ENCODE results near the gene PLA2G10.
"Not testable (repeated sequence)": the region's sequence is repeated elsewhere in the genome, so short reads cannot be mapped to it uniquely, and the experiment has no call there.

Gene PLA2G10

GRCh38 chr16:14694129-14694528 is at the start of gene PLA2G10:
TSS of gene PLA2G10 (minus strand) at chr16:14694308. CDS start at chr16:14694229, 79 bp downstream.
- not testable (repeated sequence) for DNase-seq

DNA sequence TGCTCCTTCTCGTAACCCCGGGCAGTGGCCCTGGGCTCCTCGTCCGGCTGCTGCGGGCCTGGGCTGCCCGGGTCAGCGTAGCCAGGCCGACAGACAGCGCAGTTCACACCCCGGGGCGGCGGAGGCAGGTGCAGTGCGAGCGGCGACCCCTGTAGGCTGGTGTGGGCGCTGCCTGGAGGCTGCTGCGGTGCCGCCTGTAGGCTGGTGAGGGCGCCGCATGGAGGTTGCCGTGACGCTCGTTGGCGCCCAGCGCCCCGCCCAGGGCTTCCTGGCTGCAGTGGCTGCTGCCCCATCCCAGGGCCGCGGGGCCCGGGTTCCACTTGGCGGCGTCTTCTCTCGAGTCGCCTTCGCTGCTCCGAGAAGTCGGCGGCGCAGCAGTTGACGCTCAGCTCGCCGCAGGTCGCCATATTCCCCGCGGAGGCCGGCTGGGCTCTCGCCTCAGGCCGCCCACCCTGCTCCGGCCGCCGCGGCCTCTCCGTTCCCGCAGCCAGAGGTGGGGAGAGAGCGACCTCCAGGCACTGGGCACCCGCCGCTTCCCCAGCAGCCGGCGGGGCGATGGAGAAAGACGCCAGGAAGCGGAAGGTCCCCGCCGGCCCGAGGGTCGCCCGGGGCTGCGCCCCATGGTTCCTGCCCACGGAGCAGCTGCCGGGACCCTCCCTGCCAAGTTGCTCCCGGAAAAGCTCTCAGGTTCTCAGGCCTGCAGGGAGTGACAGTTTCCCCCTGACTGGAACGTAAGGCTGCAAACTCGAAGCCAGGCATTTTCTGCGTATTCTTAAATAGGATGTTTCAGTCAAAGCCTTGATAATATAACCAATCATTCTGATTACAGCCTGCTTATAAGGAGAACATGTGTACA is 48.4 kb upstream of the PLA2G10 start, which contains the start of gene NPIPA2:
Gene NPIPA2, plus strand, starts transcription at position 261 of the 856 bp plus-strand sequence. CDS start 5,533 bp downstream, outside the sequence.
- DNase-seq, result not testable (repeated sequence)

- DNase-seq, result not testable (repeated sequence)
Measured at GRCh38 chr16:14741794-14742193, 47.7 kb upstream of the PLA2G10 start.

DNA sequence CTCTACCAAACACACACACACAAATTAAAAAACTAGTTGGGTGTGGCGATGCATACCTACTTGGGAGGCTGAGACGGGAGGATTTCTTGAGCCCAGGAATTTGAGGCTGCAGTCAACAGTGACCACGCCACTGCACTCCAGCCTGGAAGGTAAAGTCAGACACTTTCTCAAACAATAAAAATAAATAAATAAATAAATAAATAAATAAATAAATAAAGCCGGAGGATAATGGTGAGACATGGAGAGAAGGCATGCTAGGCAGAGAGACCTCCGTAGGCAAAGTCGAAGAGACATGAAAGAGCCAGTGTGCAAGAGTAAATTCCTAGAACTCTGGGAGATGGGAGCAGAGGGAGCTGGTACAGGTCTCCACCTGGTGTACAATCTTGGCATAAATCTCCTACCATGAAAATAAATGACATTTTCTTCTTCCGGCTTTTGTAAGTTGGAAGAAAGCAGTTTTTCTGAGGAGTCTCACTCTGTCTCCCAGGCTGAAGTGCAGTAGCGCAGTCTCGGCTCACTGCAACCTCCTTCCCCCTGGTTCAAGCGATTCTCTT is 46.8 kb upstream of the PLA2G10 start:
- DNase-seq, result not testable (repeated sequence)

DNA sequence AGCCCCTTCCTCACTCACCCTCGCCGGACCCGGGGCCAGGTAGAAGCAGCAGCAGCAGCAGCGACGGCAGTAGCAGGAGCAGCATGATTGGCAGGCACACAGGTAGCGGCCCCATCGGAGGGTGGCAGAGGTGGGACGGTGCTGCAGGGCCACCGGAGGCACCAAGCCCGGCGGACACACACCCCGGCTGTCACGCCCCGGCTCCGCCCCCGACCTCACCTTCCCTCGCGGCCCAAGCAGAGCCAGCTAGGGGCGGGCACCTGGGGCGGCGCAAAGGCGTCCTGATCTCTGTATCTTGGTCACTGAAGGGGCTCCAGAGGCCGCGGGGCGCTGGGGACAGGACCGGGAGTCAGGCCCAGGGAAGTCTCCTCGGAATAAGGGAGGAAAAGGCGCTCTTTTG is 39.1 kb upstream of the PLA2G10 start:
- not testable (repeated sequence) for DNase-seq

- not testable (repeated sequence) for DNase-seq
Measured at GRCh38 chr16:14703156-14704011, 9.3 kb upstream of the PLA2G10 start, which contains the start of gene NPIPA3. TSS of gene NPIPA3 (plus strand) at chr16:14703411. CDS start at chr16:14708944, 5,533 bp downstream.

DNA sequence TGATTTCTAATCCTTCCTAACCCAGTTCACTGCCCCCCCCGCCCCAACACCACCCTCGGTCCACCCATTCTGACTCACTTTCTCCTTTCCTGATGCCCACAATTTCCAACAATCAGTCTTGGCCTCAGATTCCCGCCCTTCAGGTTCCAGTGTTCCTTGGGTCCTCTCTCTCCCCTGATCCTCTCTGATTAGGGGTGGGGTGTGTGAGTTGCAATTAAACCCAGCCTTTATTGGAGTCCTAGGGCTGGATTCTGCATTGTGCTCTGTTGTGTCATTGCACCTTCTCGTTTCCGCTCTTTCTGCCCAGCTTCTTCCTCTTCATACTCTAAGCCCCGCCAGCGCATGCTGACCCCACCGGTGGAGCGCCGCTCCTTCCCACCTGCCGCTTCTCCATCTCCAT is 8.6 kb upstream of the PLA2G10 start:
- DNase-seq, result not testable (repeated sequence)

DNA sequence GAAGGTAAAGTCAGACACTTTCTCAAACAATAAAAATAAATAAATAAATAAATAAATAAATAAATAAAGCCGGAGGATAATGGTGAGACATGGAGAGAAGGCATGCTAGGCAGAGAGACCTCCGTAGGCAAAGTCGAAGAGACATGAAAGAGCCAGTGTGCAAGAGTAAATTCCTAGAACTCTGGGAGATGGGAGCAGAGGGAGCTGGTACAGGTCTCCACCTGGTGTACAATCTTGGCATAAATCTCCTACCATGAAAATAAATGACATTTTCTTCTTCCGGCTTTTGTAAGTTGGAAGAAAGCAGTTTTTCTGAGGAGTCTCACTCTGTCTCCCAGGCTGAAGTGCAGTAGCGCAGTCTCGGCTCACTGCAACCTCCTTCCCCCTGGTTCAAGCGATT is 7.8 kb upstream of the PLA2G10 start:
- DNase-seq, result not testable (repeated sequence)

DNA sequence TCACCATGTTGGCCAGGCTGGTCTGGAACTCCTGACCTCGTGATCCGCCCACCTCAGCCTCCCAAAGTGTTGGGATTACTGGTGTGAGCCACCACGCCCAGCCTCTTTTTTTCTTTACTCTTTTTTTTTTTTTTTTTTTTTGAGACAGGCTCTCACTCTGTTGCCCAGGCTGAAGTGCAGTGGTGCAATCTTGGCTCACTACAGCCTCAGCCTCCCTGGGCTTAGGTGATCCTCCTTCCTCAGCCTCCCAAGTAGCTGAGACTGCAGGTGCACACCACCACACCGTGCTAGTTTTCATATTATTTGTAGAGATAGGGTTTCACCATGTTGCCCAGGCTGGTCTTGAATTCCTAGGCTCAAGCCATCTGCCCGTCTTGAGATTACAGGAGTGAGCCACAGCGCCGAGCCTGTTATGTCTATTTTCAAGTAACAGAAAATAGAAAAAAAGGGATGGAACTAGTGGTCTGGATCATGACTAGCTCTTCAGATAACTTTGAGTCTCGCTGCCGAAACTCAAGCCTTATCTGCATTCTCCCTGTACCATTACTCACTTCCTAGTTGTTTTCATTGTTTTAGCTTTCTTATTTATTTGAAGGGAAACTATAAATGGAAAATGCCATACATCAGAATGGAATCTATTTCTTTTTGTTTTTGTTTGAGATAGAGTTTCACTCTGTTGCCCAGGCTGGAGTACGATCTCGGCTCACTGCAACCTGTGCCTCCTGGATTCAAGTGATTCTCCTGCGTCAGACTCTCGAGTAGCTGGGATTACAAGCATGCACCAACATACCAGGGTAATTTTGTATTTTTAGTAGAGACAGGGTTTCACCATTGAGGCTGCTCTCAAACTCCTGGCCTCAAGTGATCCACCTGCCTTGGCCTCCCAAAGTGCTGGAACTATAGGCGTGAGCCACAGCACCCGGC is 8.0 kb downstream of the PLA2G10 start:
- not testable (repeated sequence) for DNase-seq

DNA sequence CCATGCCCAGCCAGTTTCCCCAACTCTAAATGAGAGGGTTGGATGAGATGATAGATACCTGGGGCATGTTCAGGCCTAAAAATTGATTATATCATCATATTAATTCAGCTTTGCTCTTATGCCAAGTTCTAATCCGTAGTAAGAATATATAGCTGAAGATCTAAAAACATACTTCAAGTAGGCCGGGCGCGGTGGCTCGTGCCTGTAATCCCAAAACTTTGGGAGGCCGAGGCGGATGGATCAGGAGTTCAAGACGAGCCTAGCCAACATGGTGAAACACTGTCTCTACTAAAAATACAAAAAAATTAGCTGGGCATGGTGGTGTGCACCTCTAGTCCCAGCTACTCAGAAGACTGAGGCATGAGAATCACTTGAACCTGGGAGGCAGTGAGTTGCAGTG is 12.0 kb downstream of the PLA2G10 start:
- DNase-seq, result no peak

- DNase-seq, result no peak
Measured at GRCh38 chr16:14681115-14681514, 13.0 kb downstream of the PLA2G10 start.

DNA sequence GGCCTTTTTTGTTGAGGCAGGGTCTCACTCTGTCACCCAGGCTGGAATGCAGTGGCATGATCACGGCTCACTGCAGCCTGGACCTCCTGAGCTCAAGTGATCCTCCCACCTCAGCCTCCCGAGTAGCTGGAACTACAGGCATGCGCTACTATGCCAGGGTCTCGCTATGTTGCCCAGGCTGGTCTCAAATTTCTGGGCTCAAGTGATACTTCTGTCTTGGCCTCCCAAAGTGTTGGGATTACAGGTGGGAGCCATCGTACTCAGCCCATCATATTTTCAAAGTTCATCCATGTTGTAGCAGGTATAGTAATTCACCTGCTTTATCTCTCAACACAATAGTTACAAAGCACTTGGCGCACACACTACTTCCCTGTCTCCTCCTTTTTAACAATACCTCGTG is 13.7 kb downstream of the PLA2G10 start:
- not testable (repeated sequence) for DNase-seq

GRCh38 chr16:14678748-14679497 is 15.2 kb downstream of the PLA2G10 start:
- no peak for DNase-seq

GRCh38 chr16:14677627-14678026 is 16.5 kb downstream of the PLA2G10 start:
- no peak for DNase-seq

DNA sequence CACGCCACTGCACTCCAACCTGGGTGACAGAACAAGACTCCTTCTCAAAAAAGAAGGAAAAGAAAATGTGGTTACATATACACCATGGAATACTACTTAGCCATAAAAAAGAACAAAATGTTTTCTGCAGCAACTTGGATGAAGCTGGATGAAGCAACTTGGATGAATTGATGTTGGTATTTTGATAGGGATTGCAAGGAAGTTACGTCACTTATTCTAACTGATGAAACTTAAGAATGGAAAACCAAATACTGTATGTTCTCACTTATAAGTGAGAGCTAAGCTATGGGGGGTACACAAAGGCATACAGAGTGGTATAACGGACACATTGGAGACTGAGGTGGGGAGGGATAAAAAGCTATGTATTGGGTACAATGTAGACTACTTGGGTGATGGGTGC is 17.5 kb downstream of the PLA2G10 start:
- DNase-seq, result no peak

DNA sequence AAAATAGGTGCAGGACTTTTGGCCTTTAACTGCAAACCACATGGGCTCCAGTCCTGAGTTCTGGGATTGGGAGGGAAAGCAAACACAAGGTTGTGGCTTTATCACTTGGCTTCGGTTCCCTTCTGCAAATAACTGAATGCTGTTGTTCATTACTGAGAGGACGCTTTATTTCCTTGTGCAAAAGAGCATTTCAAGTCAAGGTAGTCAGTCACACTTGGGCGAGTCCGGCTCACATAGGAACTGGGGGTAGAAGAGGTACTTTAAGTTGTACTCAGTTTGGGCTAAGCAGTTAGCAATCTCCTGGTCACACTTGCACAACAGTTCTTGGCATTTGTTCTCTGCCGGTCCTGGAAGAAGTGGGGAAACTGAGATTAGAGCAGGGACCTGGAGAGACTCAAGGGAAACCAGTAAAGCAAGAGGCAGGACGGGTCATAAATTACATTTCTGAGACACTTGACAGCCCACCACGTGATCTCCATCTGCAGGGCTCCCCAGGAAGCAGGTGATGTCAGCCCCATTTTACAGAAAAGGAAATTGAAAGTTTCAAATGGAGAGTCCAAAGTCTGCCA is 21.6 kb downstream of the PLA2G10 start:
- no peak for DNase-seq

DNA sequence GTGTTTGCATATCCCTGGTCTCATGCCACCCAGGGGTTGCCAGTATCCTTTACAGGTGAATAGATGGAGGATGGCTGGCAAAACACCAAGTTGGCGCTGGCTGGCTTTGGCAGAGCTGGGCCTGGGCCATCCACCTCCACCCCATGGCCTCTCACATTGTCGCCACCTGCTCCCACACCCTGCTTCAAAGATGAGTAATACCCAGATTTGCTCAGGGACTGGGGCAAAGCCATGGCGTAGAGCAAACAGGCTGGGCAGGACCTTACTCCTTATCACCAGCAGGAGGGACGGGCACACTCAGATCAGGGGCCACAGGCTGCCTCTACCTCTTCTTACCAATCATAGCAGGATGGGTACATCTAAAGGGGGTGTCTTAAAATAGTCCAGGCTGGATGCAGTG is 24.3 kb downstream of the PLA2G10 start:
- DNase-seq, result no peak

- no peak for DNase-seq
Measured at GRCh38 chr16:14668556-14669223, 25.4 kb downstream of the PLA2G10 start.

GRCh38 chr16:14667347-14668266 is 26.5 kb downstream of the PLA2G10 start:
- DNase-seq, result no peak

Measured in CD4-positive, alpha-beta T cell treated with Interleukin-1 beta for 1 hour (primary cell).